GM21381 (cell line): Measurements from ENCODE around the gene RUFY4.

Experiments
- ATAC-seq: cut with Tn5 transposase; IDR thresholded peaks from one replicate; pipeline ENCODE4 v1.9.1; 2021; ENCODE audit warnings: mild to moderate bottlenecking, moderate library complexity; ENCODE audit not compliant: unreplicated experiment

Gene RUFY4

GRCh38 chr2:218060118-218060517 is 8.9 kb upstream of the RUFY4 start:
- ATAC-seq = no peak

GRCh38 chr2:218060950-218061660 is 7.9 kb upstream of the RUFY4 start:
- no peak for ATAC-seq

DNA sequence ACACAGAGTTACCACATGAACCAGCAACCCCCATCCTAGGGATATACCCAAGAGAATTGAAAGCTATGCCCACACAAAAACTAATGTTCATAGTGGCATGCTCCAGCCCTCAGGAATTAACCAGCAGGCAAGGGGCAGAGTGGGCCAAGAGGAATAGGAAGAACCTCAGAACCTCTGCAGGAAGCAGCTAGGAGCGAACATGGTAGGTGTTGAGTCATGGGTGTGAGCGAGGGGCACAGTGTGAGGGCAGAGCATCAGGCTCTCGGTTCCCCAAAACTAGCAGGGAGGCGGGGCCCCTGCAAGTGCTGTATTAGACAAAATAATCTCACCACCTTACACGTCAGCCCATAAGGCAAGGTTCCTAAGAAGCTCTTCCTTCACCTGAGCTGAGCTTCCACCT is 5.6 kb upstream of the RUFY4 start:
- peak; percentile 70 for ATAC-seq

GRCh38 chr2:218063896-218064295 is 5.2 kb upstream of the RUFY4 start:
- no peak for ATAC-seq

DNA sequence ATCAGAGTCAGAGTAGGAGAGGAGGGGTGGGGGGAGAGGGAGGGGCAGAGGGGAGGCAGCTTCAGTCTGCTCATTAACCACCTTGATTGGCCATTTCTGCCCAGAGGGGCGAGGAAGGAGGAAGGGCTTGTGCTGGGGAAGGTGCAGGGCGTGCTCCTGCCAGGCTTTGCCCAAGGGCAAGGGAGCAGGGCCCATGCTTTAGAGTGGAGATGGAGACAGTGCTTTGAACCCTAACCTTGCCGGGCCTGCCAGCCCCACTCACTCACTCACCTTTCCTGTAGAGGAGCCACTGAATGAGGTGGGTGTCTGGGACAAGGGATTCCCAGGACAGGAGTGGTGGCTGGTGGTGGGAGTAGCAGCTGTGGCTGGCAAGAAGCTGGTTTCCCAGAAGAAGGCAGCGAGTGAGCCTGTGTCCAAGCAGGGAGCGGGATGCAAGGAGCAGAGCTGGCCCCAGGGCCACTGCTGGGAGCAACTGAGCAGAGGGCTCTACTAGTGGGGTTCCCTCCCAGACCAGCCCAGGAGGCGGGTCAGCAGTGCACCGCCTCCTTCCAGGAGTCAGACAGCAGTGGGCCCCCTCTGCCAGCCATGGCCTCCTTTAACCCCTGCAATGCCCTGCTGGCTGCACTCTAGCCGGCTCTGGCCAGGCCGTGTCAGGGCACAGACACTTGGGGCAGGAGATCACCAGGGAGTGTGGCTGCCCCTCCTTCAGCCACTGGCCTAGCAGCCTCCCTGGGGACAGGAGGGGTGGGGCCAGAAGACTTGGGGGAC is 3.6 kb upstream of the RUFY4 start:
- no peak for ATAC-seq

- no peak for ATAC-seq
Measured at GRCh38 chr2:218066926-218067515, 2.0 kb upstream of the RUFY4 start.

- ATAC-seq = no peak
Measured at GRCh38 chr2:218067523-218067922, 1.5 kb upstream of the RUFY4 start.

DNA sequence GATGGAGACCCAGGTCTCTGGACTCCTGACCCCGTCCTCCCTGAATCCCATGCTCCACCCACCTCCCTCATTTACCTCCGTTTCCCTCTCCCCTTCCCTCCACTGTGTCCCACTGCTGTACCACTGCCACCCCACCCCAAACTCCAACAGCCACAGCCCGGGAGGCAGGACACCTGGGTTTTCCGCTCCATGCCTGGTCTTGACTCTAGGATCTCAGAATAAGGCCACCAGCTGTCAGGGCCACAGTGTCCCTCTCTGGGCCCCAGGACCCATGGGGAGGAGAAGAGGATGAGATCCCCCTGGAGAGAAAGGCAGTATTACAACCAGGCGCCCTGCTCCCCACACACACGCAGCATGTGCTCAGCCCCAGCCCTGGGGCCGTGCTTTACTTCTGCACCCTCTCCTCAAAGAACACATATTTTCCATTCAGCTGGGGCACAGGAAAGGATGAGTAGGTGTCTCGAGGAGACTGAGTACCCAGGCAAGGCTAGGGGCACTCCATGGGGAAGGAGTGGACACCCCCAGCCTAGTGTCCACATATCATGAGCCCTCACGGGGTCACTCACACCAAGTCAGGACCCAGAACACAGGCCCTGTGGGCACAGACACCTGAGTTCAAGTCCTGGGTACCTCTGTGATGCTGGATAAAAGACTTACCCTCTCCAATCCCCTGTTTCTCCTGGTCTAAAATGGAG is 700 bp downstream of the RUFY4 start:
- no peak for ATAC-seq

DNA sequence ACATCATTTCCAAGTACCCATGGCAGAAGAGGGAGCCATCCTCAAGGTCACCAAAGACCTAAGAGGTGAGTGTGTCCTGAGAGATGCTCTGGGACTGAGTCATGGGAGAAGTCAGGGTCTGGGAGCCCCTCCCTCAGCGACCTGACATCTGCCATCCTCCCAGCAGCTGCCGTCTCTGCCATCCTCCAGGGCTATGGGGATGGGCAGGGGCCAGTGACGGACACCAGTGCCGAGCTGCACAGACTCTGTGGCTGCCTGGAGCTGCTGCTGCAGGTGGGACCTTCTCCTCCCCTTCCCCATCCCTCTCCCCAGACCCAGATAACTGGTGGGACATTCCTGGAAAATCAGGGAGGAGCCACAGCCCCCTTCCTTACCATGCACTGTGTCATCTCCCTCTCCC is 1.5 kb downstream of the RUFY4 start:
- no peak for ATAC-seq

GRCh38 chr2:218071218-218071937 is 2.3 kb downstream of the RUFY4 start:
- no peak for ATAC-seq

- no peak for ATAC-seq
Measured at GRCh38 chr2:218072002-218072401, 2.9 kb downstream of the RUFY4 start.

DNA sequence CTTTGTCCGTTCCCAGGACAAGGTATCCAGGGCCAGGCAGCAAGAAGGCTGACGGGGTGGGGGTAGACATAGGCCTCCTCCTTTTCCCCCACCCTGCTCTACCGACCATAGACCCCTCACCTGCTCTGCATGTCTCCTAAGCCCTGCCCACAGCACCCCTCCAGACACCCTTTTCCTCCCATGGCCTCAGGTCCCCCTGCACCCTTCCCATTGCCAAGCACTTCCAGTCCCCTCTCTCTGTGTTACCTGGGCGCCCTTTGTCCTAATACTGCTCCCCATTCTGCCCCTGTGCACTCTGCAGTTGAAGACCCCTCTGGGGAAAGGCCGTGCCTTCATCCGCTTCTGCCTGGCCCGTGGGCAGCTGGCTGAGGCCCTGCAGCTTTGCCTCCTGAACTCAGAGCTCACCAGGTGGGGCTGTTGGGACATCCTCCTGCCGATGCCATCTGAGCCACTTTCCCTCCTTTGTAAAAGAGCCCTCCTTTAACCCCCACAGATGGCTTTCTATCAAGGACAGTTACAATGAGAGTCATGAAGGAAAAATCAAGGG is 3.5 kb downstream of the RUFY4 start:
- no peak for ATAC-seq

GRCh38 chr2:218073185-218073584 is 4.1 kb downstream of the RUFY4 start:
- no peak for ATAC-seq

GRCh38 chr2:218074031-218074430 is 5.0 kb downstream of the RUFY4 start:
- no peak for ATAC-seq

GRCh38 chr2:218075975-218076811 is 7.1 kb downstream of the RUFY4 start:
- no peak for ATAC-seq

- no peak for ATAC-seq
Measured at GRCh38 chr2:218077464-218078216, 8.6 kb downstream of the RUFY4 start.

DNA sequence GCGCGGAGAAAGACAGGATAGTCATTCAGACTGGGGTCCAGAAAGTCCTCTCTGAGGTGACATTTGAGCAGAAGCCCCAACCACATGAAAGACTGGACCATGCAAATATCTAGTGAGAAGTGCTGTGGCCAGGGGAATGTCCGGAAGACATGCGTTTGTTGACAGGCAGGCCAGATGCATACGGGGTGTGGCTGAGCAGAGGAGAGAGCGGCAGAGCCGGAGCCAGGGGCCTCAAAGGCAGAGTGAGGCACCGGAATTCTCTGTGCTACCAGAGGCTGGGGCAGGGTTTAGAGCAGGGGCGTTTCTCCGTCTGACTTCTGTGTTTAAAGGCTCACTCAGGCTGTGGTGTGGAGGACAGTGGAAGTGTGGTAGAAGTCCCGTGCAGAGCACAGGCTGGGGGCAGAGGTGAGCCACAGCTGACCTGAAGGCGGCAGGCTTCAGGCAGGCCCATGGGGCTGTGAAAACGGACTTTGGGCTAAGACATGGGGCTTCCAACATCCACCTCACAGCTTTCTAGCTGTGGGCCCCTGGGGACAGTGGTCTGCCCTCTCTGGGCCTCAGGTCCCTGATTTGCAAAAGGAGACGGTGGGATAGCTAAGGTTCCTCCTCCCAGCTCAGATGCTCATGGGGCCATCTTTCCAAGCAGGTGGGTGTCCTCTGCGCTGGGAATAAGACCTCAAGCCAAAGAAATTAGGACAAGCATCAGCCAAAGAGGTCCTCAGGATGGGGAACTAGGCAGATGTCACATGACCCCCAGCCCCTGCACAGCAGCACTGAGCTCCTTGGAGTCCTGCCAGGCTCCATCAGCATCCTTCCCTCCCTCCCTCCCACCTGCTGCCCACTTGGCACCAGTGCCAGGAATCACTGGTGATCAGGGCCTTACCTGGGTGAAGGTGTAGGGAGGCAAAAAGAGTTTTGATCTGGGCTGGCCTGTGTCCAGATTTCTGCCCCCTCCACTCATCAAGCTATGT is 11.2 kb downstream of the RUFY4 start:
- ATAC-seq = no peak

DNA sequence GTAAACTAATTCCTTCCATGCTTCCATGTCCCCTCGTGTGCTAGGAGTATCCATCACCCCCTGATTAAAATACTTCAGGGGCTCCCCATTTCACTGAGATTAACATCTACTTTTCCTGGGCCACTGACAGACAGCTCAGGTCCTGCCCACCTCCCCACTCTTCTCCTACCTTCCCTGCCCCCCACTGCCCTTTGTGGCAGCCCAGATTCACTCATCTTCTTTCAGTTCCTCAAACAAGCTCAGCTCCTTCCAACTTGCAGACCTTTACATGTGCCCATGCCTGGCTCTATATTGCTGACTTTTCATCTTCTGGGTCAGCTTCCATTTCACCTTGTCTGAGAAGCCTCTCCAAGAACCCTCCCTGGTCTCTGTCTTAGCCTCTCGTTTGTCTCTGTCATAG is 12.0 kb downstream of the RUFY4 start:
- peak; percentile 95 for ATAC-seq
